Measurements from ENCODE around the gene ANKRD18A. TPM values are rescaled to one million over a fixed set of nuclear protein-coding genes. Genes with fewer than 3 reads are reported as not detected.

Gene ANKRD18A
- total and polyA plus RNA-seq, 2 donors (not counting 1 experiment from before 2014, with no cell fraction given), result not detected

GRCh38 chr9:38622288-38622674 lies 1.9 kb upstream of the ANKRD18A start:
- Histone ChIP-seq H3K9me3 (ENCODE audit: control extremely low read depth in 1 of 3, control insufficient read depth in 2 of 3, insufficient read depth in 1 of 3, low read length in 2 of 3) (peaks cover 4 to 19% (median 6%) of the 10 kb centered on the region in 3 donors), H3K27me3 (replicated peaks in 1 of 4; ENCODE audit: control extremely low read depth in 1 of 4, control insufficient read depth in 3 of 4, insufficient read depth in 4 of 4, low read length in 3 of 4) (peaks cover 0 to 36% (median 26%) of the 10 kb centered on the region in 4 experiments), H3K4me3 (ENCODE audit: control extremely low read depth in 1 of 5, extremely low read depth in 1 of 5, insufficient read depth in 1 of 5, low read depth in 2 of 5, low read length in 4 of 5) (no peak overlapping the region), H3K79me2 (ENCODE audit: control insufficient read depth, insufficient read depth, low read length) (no peaks in the 10 kb centered on the region), H4K20me1 (ENCODE audit: control insufficient read depth, insufficient read depth, low read length, poor library complexity, severe bottlenecking) (no peaks in the 10 kb centered on the region), H3K9ac (ENCODE audit: low read length) (no peak overlapping the region), H2AFZ (ENCODE audit: insufficient read depth, low read depth, low read length, poor library complexity, severe bottlenecking) (peak overlapping the region; percentile 80), H3K27ac (ENCODE audit: low read length in 2 of 2) (no peak overlapping the region), H3K4me2 (replicated peaks; ENCODE audit: low read depth, low read length, poor library complexity, severe bottlenecking) (peak overlapping the region; percentile 82), H3K36me3 (replicated peaks in 1 of 2; ENCODE audit: control extremely low read depth in 1 of 2, control insufficient read depth in 1 of 2, extremely low read depth in 1 of 2, insufficient read depth in 2 of 2, low read length in 1 of 2) (no peaks in the 10 kb centered on the region), H3K4me1 (ENCODE audit: control insufficient read depth in 2 of 2, insufficient read depth in 2 of 2, low read length in 2 of 2) (peaks cover 31 to 32% of the 10 kb centered on the region in 2 donors)
- DNase-seq, result peak; percentile 13
- POLR2A ChIA-PET, result no interaction called here
- no peak overlapping the region for H3K27ac Mint-ChIP-seq
- TF ChIP-seq EZH2 (IDR thresholded peaks at IDR 0.05; ENCODE audit: borderline replicate concordance, insufficient read depth, low read depth, low read length, poor library complexity, severe bottlenecking), result no peak
- TF ChIP-seq CTCF (IDR thresholded peaks at IDR 0.05), result no peak
- H3K4me3 Mint-ChIP-seq, result peak overlapping the region; percentile 52
- peaks cover 16% of the 10 kb centered on the region for H3K4me1 Mint-ChIP-seq
- intact Hi-C loops (cut with micrococcal nuclease), result no loop called here
- CTCF ChIA-PET, result no interaction called here
- no peak for ATAC-seq (ENCODE audit: low read depth)
- WGBS (ENCODE audit: insufficient coverage), result 8% methylated on average over 26 of the region's 30 CpGs
- H3K9me3 Mint-ChIP-seq (ENCODE audit: insufficient read depth), result peaks cover 10% of the 10 kb centered on the region
- peaks cover 58% of the 10 kb centered on the region for H3K27me3 Mint-ChIP-seq

GRCh38 chr9:38621434-38622287 lies 1.3 kb upstream of the ANKRD18A start:
- peak overlapping the region; percentile 80 for H2AFZ ChIP-seq (ENCODE audit: insufficient read depth, low read depth, low read length, poor library complexity, severe bottlenecking)
- H3K4me1 ChIP-seq (ENCODE audit: control insufficient read depth in 2 of 2, insufficient read depth in 2 of 2, low read length in 2 of 2), result peaks cover 31 to 32% of the 10 kb centered on the region in 2 donors
- H3K9me3 Mint-ChIP-seq (ENCODE audit: insufficient read depth), result peaks cover 10% of the 10 kb centered on the region
- H3K9me3 ChIP-seq (ENCODE audit: control extremely low read depth in 1 of 3, control insufficient read depth in 2 of 3, insufficient read depth in 1 of 3, low read length in 2 of 3), result peaks cover 4 to 13% (median 6%) of the 10 kb centered on the region in 3 donors
- no peaks in the 10 kb centered on the region for H3K36me3 ChIP-seq (replicated peaks in 1 of 2; ENCODE audit: control extremely low read depth in 1 of 2, control insufficient read depth in 1 of 2, extremely low read depth in 1 of 2, insufficient read depth in 2 of 2, low read length in 1 of 2)
- H3K9ac ChIP-seq (ENCODE audit: low read length), result peak overlapping the region; percentile 69
- H3K4me3 Mint-ChIP-seq, result peak overlapping the region; percentile 79
- no peaks in the 10 kb centered on the region for H3K79me2 ChIP-seq (ENCODE audit: control insufficient read depth, insufficient read depth, low read length)
- peak overlapping the region in 4 of 5 experiments; percentile 26 to 64 (median 52) for H3K4me3 ChIP-seq (ENCODE audit: control extremely low read depth in 1 of 5, extremely low read depth in 1 of 5, insufficient read depth in 1 of 5, low read depth in 2 of 5, low read length in 4 of 5)
- H3K27me3 ChIP-seq (replicated peaks in 1 of 4; ENCODE audit: control extremely low read depth in 1 of 4, control insufficient read depth in 3 of 4, insufficient read depth in 4 of 4, low read length in 3 of 4), result peaks cover 0 to 35% (median 26%) of the 10 kb centered on the region in 4 experiments
- CTCF ChIA-PET, result interaction anchor here (1.2 kb wide), 1 partner anchor 13 kb away, joined by 3 read pairs; no protein-coding TSS in a partner anchor
- peaks cover 60% of the 10 kb centered on the region for H3K27me3 Mint-ChIP-seq
- ATAC-seq (ENCODE audit: low read depth) (no peak), DNase-seq (peak; percentile 47)
- POLR2A ChIA-PET, result no interaction called here
- TF ChIP-seq EZH2 (IDR thresholded peaks at IDR 0.05; ENCODE audit: borderline replicate concordance, insufficient read depth, low read depth, low read length, poor library complexity, severe bottlenecking) (no peak), CTCF (IDR thresholded peaks at IDR 0.05) (no peak)
- peak overlapping the region; percentile 82 for H3K4me2 ChIP-seq (replicated peaks; ENCODE audit: low read depth, low read length, poor library complexity, severe bottlenecking)
- no peak overlapping the region for H3K27ac Mint-ChIP-seq
- no peak overlapping the region for H3K27ac ChIP-seq (ENCODE audit: low read length in 2 of 2)
- H4K20me1 ChIP-seq (ENCODE audit: control insufficient read depth, insufficient read depth, low read length, poor library complexity, severe bottlenecking), result no peaks in the 10 kb centered on the region
- intact Hi-C loops (cut with micrococcal nuclease), result no loop called here
- 2% methylated on average over 67 of the region's 67 CpGs for WGBS (ENCODE audit: insufficient coverage)
- peaks cover 16% of the 10 kb centered on the region for H3K4me1 Mint-ChIP-seq
